ENCODE data around the gene NRXN2.

NRXN2 gene

GRCh38 chr11:64723117-64723906 is at the start of gene NRXN2:
NRXN2 (minus strand) TSS chr11:64723197; CDS start chr11:64713699, 9,498 bp downstream.
- peak; percentile 71 for DNase-seq

- no peak for DNase-seq
Observed at GRCh38 chr11:64772303-64773018, 49.5 kb upstream of the NRXN2 start.

- DNase-seq: no peak
Observed at GRCh38 chr11:64771861-64772260, 48.9 kb upstream of the NRXN2 start.

GRCh38 chr11:64770120-64770519 is 47.1 kb upstream of the NRXN2 start:
- DNase-seq: no peak

GRCh38 chr11:64769283-64769682 is 46.3 kb upstream of the NRXN2 start:
- DNase-seq: no peak

GRCh38 chr11:64768300-64768694 is 45.3 kb upstream of the NRXN2 start:
- DNase-seq: no peak

- DNase-seq: no peak
Observed at GRCh38 chr11:64767344-64768299, 44.6 kb upstream of the NRXN2 start.

- no peak for DNase-seq
Observed at GRCh38 chr11:64766881-64767280, 43.9 kb upstream of the NRXN2 start.

- DNase-seq: no peak
Observed at GRCh38 chr11:64765851-64766665, 43.1 kb upstream of the NRXN2 start.

GRCh38 chr11:64765291-64765850 is 42.4 kb upstream of the NRXN2 start:
- DNase-seq: no peak

- DNase-seq: no peak
Observed at GRCh38 chr11:64764753-64765152, 41.8 kb upstream of the NRXN2 start.

GRCh38 chr11:64764040-64764611 is 41.1 kb upstream of the NRXN2 start:
- no peak for DNase-seq

- DNase-seq: no peak
Observed at GRCh38 chr11:64763526-64764039, 40.6 kb upstream of the NRXN2 start.

GRCh38 chr11:64762674-64763525 is 39.9 kb upstream of the NRXN2 start:
- no peak for DNase-seq

- DNase-seq: no peak
Observed at GRCh38 chr11:64762277-64762673, 39.3 kb upstream of the NRXN2 start.

- DNase-seq: no peak
Observed at GRCh38 chr11:64760759-64761420, 37.9 kb upstream of the NRXN2 start.

- no peak for DNase-seq
Observed at GRCh38 chr11:64759722-64760719, 37.0 kb upstream of the NRXN2 start, which contains the start of gene PYGM. PYGM (minus strand) TSS chr11:64759974; CDS start chr11:64759898, 76 bp downstream.

- no peak for DNase-seq
Observed at GRCh38 chr11:64759131-64759721, 36.2 kb upstream of the NRXN2 start.

Data from DMS153 (cell line).